HG03520 (cell line): ENCODE measurements around the gene KIFBP.
"Not testable (repeated sequence)": the region's sequence is repeated elsewhere in the genome, so short reads cannot be mapped to it uniquely, and the experiment has no call there.

Experiments
- ATAC-seq: cut with Tn5 transposase; IDR thresholded peaks from one replicate; pipeline ENCODE4 v1.9.1; 2021; ENCODE audit warnings: mild to moderate bottlenecking, moderate library complexity; ENCODE audit not compliant: unreplicated experiment

KIFBP gene

GRCh38 chr10:68988530-68989316 lies at the start of gene KIFBP:
Gene KIFBP, plus strand, starts transcription at chr10:68988803. Its CDS starts 30 bp downstream, at chr10:68988833.
- ATAC-seq, result peak; percentile 71

GRCh38 chr10:68938884-68939283 lies 49.7 kb upstream of the KIFBP start:
- no peak for ATAC-seq

- not testable (repeated sequence) for ATAC-seq
Observed at GRCh38 chr10:68940917-68941316, 47.7 kb upstream of the KIFBP start.

- no peak for ATAC-seq
Observed at GRCh38 chr10:68950598-68950997, 38.0 kb upstream of the KIFBP start.

DNA sequence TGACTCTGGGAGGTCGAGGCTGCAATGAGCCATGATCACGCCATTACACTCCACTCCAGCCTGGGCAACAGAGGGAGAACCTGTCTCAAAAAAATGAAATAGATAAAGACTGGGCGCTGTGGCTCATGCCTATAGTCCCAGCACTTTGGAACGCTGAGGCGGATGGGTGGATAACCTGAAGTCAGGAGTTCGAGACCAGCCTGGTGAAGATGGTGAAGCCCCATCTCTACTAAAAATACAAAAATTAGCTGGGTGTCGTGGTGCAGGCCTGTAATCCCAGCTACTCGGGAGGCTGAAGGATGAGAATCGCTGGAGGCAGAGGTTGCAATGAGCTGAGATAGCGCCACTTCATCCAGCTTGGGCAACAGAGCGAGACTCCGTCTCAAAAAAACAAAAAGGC lies 33.7 kb upstream of the KIFBP start:
- no peak for ATAC-seq

- peak; percentile 25 for ATAC-seq
Observed at GRCh38 chr10:68955355-68955831, 33.2 kb upstream of the KIFBP start.

- peak; percentile 73 for ATAC-seq
Observed at GRCh38 chr10:68955832-68956532, 32.6 kb upstream of the KIFBP start, which contains the start of gene DDX21. Gene DDX21, plus strand, starts transcription at chr10:68956170. Its CDS starts 56 bp downstream, at chr10:68956226.

DNA sequence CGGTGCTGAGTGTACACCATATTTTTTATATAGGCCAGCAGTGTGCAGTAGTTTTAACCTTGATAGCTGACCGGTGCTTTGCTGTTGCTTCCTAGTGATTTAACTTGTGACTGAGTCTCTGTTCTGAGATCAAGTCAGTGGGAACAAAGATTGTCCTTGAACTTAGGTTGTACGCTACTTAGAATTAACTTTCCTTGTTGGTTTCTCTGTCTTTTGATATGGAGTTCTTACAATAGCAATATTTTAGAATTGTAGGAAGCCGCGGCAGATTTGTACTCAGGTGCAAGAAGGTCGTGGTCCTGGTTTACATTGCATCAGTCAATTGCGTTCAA lies 31.4 kb upstream of the KIFBP start:
- no peak for ATAC-seq

- no peak for ATAC-seq
Observed at GRCh38 chr10:68957654-68958053, 30.9 kb upstream of the KIFBP start.

- no peak for ATAC-seq
Observed at GRCh38 chr10:68959695-68960527, 28.7 kb upstream of the KIFBP start.

DNA sequence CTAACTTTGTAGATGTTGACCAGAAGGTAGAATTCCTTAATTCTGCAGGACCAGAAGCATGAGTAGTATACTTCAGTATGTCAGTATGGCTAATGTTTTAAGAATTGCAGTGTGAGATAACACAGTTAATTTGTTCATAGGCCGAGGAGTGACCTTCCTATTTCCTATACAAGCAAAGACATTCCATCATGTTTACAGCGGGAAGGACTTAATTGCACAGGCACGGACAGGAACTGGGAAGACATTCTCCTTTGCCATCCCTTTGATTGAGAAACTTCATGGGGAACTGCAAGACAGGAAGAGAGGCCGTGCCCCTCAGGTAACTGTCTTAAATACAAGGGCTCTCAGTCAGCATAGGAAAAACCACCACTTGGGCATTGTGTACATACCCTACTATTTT lies 25.5 kb upstream of the KIFBP start:
- ATAC-seq, result no peak

GRCh38 chr10:68973975-68974374 lies 14.6 kb upstream of the KIFBP start:
- ATAC-seq, result no peak

- ATAC-seq, result not testable (repeated sequence)
Observed at GRCh38 chr10:68975936-68976473, 12.6 kb upstream of the KIFBP start.

- ATAC-seq, result not testable (repeated sequence)
Observed at GRCh38 chr10:68979738-68980137, 8.9 kb upstream of the KIFBP start.

- ATAC-seq, result no peak
Observed at GRCh38 chr10:68981074-68981473, 7.5 kb upstream of the KIFBP start.

DNA sequence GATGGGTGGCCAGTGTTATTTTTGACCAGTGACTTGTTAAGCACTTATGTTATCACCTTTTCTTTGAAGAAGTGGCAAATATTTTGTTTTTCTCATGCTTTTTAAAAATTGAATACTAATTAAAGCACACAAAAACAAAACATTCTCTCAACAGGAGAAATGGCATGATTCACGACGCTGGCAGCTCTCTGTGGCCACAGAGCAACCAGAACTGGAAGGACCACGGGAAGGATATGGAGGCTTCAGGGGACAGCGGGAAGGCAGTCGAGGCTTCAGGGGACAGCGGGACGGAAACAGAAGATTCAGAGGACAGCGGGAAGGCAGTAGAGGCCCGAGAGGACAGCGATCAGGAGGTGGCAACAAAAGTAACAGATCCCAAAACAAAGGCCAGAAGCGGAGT lies 6.2 kb upstream of the KIFBP start:
- no peak for ATAC-seq

DNA sequence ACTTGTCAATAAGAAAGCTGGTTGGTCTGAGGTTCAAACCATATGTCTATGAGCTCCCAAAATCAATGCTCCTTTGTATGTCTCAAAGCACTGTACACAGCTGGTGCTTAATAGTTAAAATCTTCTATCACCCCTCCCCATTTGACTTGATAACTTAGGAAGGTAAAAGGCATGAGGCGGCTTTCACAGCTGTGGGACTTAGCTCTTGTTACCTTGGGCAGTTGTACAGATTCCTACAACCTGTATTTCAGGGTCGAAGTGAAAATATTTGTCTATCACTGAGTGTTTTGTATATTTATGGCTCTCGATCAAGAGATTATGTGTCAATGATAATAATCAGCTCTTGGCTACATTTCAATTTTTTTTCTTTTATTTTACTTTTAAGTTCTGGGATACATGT lies 992 bp upstream of the KIFBP start:
- ATAC-seq, result no peak

DNA sequence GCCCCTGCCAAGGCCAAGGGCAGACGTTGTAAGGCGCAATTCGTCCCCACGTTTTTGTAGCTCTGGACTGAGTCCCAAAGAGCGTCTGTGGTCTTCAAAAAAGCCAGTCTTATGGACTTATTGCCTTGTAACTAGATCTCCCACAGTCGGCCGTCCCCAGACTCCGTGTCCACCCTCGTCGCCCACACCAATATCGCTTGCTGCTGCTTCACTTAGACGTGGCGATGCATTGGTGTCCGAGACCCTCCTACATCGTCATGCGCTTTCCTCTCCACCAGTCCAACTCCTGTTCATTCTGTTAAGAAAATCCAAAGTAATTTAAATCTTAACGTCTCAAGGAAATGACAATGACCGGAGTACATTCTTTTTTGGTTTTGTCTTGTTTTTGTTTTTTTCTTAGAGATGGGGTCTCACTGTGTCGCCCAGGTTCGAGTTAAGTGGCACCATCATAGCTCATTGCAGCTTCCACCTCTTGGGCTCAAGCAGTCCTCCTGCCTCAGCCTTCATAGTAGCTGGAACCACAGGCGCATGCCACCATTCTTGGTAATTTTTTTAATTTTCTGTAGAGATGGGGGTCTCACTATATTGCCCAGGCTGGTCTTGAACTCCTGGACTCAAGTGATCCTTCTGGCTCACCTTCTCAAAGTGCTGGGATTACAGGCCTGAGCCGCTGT lies 851 bp downstream of the KIFBP start:
- no peak for ATAC-seq

GRCh38 chr10:68992636-68993440 lies 4.2 kb downstream of the KIFBP start:
- no peak for ATAC-seq

GRCh38 chr10:68997211-68997610 lies 8.6 kb downstream of the KIFBP start:
- ATAC-seq, result no peak
